GM21529 (cell line): ENCODE results near the gene PYGB.
"Not testable (repeated sequence)": the region's sequence is repeated elsewhere in the genome, so short reads cannot be mapped to it uniquely, and the experiment has no call there.

Experiments used
- ATAC-seq: cut with Tn5 transposase; IDR thresholded peaks from one replicate; pipeline ENCODE4 v1.9.1; 2021; ENCODE audit not compliant: unreplicated experiment

Gene PYGB

GRCh38 chr20:25229486-25230165 lies 18.3 kb upstream of the PYGB start:
- no peak for ATAC-seq

- ATAC-seq, result peak; percentile 99
These were observed 17.6 kb upstream of the PYGB start for GRCh38 chr20:25230166-25230831.

GRCh38 chr20:25233016-25233772 lies 14.7 kb upstream of the PYGB start:
- no peak for ATAC-seq

- not testable (repeated sequence) for ATAC-seq
These were observed 13.7 kb upstream of the PYGB start for GRCh38 chr20:25234009-25234849.

- ATAC-seq, result no peak
These were observed 11.2 kb upstream of the PYGB start for GRCh38 chr20:25236450-25237304.

GRCh38 chr20:25237610-25238318 lies 10.1 kb upstream of the PYGB start:
- peak; percentile 52 for ATAC-seq

GRCh38 chr20:25238319-25239037 lies 9.4 kb upstream of the PYGB start:
- no peak for ATAC-seq

- ATAC-seq, result peak; percentile 71
These were observed 8.2 kb upstream of the PYGB start for GRCh38 chr20:25239387-25240370.

- not testable (repeated sequence) for ATAC-seq
These were observed 6.8 kb upstream of the PYGB start for GRCh38 chr20:25240851-25241658.

GRCh38 chr20:25241659-25241955 lies 6.3 kb upstream of the PYGB start:
- ATAC-seq, result not testable (repeated sequence)

- no peak for ATAC-seq
These were observed 5.7 kb upstream of the PYGB start for GRCh38 chr20:25242231-25242630.

GRCh38 chr20:25243416-25243979 lies 4.4 kb upstream of the PYGB start:
- no peak for ATAC-seq

- no peak for ATAC-seq
These were observed 2.9 kb upstream of the PYGB start for GRCh38 chr20:25244976-25245375.

- ATAC-seq, result no peak
These were observed 2.4 kb upstream of the PYGB start for GRCh38 chr20:25245461-25245860.

GRCh38 chr20:25246182-25246999 lies 1.5 kb upstream of the PYGB start:
- ATAC-seq, result peak; percentile 26

- peak; percentile 2 for ATAC-seq
These were observed 826 bp upstream of the PYGB start for GRCh38 chr20:25247000-25247517.
